Measurements from ENCODE around the gene TBX10.
"Not testable (repeated sequence)": the region's sequence is repeated elsewhere in the genome, so short reads cannot be mapped to it uniquely, and the experiment has no call there.

TBX10 gene

DNA sequence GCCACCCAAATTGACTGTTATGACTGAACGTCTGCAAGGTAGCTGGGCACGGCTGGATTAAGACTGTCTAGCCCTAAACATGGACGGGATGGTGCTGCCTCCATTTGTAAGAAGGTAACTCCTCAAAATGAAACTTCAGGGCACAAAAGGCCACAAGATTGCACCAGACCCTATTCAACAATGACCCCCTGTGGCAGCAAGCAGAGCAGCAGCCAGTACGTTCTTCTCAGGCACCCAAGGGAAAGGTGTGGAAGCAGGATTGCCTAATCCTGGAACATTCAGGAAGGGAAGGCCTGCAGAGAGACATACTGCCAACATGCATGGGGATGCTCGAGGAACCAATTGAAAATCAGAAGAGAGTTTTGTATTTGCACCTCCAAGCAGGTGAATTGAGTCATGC lies 4.5 kb upstream of the TBX10 start:
- Histone ChIP-seq H3K4me1 (ENCODE audit: insufficient read depth, low read length) (no peaks in the 10 kb centered on the region), H3K9ac (ENCODE audit: low read depth, low read length) (no peak overlapping the region), H3K36me3 (ENCODE audit: insufficient read depth, low read length) (no peaks in the 10 kb centered on the region), H3K9me3 (ENCODE audit: control insufficient read depth, insufficient read depth, low read length) (no peaks in the 10 kb centered on the region)

DNA sequence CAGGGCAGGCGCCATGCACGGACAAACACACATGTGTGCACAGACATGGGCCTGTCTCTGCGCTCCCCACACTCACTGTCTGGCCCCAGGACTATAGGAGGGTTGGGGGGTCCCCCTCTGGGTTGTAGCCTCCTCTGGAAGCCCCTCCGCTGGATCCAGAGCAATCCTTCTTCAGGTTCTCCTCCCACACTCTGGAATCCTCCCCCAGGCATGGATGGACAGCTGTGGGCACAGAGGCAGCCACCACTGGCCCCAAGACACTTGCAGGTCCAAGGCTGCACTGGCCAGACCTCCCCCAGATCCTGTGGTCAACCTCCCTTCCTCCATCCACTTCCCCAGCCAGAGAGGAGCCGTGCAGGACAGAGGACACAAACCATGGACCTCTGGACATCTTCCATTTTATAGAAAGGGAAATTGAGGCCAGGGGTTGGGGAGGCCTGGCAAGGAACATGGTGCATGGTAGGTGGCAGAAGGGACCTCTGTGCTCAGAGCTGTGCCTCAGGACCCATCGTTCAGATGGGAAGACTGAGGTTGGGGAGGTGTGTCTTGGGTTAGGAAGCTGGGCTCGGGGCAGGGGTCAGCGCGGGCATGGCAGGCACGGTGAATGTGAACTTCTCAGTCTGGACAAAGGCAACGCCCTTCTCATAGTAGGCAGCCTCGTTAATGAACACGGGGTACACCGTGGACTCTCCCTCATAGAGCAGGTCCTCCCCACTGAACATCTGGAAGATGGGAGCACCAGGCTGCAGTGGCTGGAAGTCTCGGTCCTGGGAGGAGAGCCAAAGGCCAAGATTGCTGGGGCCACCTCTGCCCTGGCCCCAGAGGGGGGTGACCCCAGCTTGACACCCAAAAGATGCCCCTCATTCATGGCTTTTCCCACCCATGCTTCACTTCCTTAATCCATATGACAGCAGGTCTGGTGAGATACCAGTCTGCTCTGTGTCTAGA lies 2.9 kb upstream of the TBX10 start:
- Histone ChIP-seq H3K4me1 (ENCODE audit: insufficient read depth, low read length) (no peaks in the 10 kb centered on the region), H3K36me3 (ENCODE audit: insufficient read depth, low read length) (no peaks in the 10 kb centered on the region), H3K9me3 (ENCODE audit: control insufficient read depth, insufficient read depth, low read length) (no peaks in the 10 kb centered on the region), H3K9ac (ENCODE audit: low read depth, low read length) (no peak overlapping the region)

DNA sequence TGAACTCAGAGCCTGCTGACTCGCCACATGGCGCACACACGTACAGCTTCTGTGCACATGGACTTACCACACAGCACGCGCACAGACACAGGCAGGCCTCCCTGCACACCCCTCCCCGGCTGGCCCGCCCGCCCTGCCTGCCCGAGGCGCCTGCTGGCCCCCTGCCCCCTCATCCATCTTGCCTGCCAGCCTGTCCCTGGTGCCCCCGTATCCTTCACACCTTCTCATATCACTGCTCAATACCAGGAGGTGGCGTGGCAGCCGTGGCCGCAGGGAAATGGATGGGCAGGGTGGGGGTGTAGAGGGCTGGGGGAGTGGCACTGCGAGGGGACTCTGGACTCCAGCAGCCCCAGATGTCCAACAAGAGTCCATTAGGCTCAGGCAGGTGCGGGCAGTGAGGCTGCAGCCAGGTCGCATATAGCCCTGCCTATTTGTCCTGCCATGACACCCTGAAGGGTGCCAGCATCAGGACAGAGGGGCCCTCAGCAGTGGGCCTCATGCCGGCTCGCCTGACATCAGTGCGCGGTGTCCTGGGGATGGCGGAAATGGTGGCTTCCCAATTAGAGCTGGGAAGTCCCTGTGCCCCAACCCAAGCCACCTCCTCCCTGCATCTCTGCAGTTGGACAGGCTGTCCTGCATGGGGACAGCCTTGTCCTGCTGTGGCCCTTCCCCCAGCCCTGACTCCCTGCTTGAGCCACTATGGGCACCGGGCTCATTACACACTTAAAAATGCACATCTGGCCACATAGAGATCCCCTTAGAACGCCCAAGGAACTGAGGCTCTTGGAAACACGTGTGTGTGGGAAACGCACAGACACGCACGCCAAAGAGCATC lies 2.0 kb upstream of the TBX10 start:
- Histone ChIP-seq H3K4me1 (ENCODE audit: insufficient read depth, low read length) (no peaks in the 10 kb centered on the region), H3K9ac (ENCODE audit: low read depth, low read length) (no peak overlapping the region), H3K36me3 (ENCODE audit: insufficient read depth, low read length) (no peaks in the 10 kb centered on the region), H3K9me3 (ENCODE audit: control insufficient read depth, insufficient read depth, low read length) (no peaks in the 10 kb centered on the region)

DNA sequence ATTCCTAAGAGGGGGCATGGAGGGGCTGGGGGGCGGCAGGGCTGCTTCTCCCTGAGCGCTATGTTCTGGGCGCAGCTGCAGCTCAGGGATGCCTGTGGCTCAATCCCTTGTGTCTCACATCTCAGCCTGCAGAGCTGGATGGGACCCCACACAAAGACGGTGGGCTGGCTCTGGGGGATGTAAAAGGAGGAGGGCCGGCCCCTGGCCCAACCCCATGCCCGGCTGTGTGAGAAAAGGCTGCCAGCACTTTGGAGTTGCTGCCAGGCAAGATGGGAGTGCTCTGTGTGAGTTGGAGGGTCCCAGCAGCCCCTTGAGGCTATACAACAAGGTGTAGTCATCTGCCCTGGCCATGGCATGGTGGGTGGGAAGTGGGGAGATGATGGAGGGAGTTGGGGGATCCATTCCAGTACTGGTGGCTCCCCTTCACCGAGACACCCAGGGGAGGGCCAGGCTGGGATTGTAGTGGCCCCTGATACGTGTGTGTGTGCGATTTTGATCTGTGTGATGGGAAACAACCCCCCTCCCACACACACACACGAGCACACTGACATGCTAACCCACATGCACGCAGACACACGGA lies 1.3 kb upstream of the TBX10 start:
- Histone ChIP-seq H3K4me1 (ENCODE audit: insufficient read depth, low read length) (no peaks in the 10 kb centered on the region), H3K9ac (ENCODE audit: low read depth, low read length) (no peak overlapping the region), H3K36me3 (ENCODE audit: insufficient read depth, low read length) (no peaks in the 10 kb centered on the region), H3K9me3 (ENCODE audit: control insufficient read depth, insufficient read depth, low read length) (no peaks in the 10 kb centered on the region)

DNA sequence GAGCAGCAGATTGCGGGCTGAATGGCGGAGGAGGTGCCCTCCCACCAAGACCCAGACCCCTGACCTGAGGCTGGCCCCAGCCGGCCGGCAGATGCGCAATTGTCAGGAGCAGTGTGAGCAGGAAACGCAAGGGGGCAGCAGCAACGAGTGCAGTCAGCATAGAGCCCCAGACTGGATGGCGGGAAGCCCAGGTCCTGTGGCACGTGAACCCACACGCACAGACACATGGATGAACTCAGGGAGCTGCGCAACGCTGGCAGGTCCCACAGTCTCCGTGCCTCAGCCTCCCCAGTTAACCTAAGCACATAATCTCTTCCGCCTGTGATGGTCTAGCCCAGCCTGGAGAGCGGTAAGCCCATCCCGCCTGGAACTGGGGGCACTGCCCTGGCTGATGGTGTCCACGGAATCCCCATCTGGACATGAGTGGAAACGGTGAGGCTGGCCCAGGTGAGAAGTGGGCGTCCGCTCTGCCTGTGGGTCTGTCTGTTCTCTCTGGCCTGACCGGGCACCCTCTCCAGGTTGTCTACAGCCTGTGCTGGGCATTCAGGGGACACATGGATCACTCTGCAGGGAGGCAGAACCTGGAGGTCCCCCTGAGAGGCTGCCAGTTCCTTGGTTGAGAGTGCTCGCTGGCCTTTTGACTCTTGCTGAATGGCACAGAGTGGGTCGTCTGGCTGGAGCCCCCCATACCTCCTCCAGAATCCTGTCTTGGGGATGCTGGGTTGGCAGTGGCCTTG lies 626 bp upstream of the TBX10 start:
- H3K9ac ChIP-seq (ENCODE audit: low read depth, low read length), result no peak overlapping the region
- no peaks in the 10 kb centered on the region for H3K36me3 ChIP-seq (ENCODE audit: insufficient read depth, low read length)
- H3K9me3 ChIP-seq (ENCODE audit: control insufficient read depth, insufficient read depth, low read length), result no peaks in the 10 kb centered on the region
- no peaks in the 10 kb centered on the region for H3K4me1 ChIP-seq (ENCODE audit: insufficient read depth, low read length)

DNA sequence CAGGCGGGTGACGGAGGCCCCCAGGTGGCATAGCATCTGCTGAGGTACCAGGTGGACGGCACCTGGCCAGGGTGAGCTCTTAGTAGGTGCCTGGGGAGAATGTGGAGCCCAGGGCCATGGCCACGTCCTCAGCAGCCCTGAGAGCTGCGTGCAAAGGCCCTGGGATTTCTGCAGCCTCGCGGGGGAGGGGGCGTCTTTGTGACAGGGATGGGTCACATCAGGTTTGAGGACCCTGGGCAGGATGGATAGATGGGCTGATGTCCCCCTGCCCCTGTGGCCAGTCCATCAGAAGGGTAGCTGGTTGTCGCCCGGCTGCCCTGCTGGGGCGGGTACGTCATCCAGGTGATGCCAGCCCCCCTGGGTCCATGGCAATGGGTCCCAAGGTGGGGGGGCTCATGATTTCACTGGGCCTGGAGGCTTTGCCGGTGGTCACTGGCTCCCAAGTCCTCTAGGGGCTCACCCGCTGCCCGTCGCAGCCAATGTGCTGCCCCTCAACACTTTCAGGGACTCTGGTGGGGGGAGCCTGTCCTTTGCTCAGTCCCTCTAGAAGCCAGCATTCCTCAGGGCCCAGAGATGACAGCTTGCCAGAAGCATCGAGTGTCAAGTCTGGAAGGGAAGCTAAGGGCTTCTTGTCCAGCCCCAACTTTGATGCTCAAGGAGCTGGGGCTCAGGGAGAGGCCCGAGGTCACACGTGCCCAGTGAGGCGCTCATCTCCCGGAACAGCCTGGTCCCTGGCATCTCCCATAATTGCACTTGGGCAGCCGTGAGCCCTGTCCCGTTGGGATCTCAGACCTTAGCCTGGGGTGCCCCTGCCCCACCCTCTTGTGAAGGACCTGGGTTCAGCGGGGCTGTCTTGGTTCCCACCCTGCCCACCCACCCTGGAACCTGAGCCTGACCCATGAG lies 777 bp downstream of the TBX10 start:
- no peaks in the 10 kb centered on the region for H3K9me3 ChIP-seq (ENCODE audit: control insufficient read depth, insufficient read depth, low read length)
- H3K9ac ChIP-seq (ENCODE audit: low read depth, low read length), result no peak overlapping the region
- no peaks in the 10 kb centered on the region for H3K36me3 ChIP-seq (ENCODE audit: insufficient read depth, low read length)
- H3K4me1 ChIP-seq (ENCODE audit: insufficient read depth, low read length), result no peaks in the 10 kb centered on the region

DNA sequence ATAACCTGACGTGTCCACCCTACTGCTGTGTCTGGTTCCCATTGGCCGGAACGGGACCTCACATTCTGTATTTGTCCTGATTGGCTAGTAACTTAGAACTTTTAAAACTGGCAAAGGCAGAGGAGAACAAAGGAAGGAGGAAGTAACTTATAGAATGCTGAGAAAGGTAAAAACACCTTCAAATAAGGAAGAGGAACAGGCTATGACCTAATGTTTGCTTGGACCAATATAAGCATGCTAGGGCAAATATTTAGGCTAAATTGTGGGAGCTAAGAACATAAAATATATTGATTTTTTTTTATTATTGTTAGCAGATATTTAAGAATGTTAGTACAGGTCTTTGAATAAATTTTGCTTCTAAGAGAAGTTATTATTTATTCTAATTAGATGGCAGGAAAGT lies 2.1 kb downstream of the TBX10 start:
- not testable (repeated sequence) for H3K9me3 ChIP-seq (ENCODE audit: control insufficient read depth, insufficient read depth, low read length); H3K9ac ChIP-seq (ENCODE audit: low read depth, low read length); H3K4me1 ChIP-seq (ENCODE audit: insufficient read depth, low read length); H3K36me3 ChIP-seq (ENCODE audit: insufficient read depth, low read length)

DNA sequence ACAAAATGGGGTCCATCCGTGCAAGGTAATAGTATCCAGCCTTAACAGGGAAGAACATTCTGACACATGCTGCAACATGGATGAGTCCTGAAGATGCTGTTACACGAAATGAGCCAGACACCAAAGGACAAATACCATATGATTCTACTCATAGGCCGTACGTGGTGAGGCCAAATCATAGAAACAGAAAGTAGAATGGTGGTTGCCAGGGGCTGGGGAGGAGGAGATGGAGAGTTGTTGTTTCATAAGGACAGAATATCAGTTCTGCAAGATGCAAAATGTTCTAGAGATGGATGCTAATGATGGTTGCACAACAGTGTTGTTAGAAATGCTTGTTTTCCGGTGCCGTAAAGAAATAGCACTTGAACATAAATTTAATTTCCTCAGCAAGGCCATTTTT lies 2.6 kb downstream of the TBX10 start:
- no peaks in the 10 kb centered on the region for H3K9me3 ChIP-seq (ENCODE audit: control insufficient read depth, insufficient read depth, low read length)
- no peaks in the 10 kb centered on the region for H3K36me3 ChIP-seq (ENCODE audit: insufficient read depth, low read length)
- no peaks in the 10 kb centered on the region for H3K4me1 ChIP-seq (ENCODE audit: insufficient read depth, low read length)
- no peak overlapping the region for H3K9ac ChIP-seq (ENCODE audit: low read depth, low read length)

DNA sequence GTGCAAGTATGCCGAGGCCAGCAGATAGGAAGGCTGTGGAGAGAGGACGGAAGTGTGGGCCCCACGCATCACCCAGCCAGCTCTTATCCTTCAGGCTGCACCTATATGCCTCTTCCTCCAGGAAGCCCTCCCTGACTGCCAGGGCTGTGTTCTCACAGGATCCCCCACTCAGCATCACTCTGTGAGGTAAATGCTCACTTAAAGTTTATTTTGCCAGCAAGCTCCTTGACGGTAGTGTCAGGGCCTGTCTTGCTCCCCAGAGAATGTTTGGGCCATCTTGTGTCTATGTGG lies 4.4 kb downstream of the TBX10 start:
- no peaks in the 10 kb centered on the region for H3K36me3 ChIP-seq (ENCODE audit: insufficient read depth, low read length)
- H3K9me3 ChIP-seq (ENCODE audit: control insufficient read depth, insufficient read depth, low read length), result no peaks in the 10 kb centered on the region
- H3K4me1 ChIP-seq (ENCODE audit: insufficient read depth, low read length), result peaks cover 5% of the 10 kb centered on the region; the same call in 1 of the 2 replicates
- no peak overlapping the region for H3K9ac ChIP-seq (ENCODE audit: low read depth, low read length)

DNA sequence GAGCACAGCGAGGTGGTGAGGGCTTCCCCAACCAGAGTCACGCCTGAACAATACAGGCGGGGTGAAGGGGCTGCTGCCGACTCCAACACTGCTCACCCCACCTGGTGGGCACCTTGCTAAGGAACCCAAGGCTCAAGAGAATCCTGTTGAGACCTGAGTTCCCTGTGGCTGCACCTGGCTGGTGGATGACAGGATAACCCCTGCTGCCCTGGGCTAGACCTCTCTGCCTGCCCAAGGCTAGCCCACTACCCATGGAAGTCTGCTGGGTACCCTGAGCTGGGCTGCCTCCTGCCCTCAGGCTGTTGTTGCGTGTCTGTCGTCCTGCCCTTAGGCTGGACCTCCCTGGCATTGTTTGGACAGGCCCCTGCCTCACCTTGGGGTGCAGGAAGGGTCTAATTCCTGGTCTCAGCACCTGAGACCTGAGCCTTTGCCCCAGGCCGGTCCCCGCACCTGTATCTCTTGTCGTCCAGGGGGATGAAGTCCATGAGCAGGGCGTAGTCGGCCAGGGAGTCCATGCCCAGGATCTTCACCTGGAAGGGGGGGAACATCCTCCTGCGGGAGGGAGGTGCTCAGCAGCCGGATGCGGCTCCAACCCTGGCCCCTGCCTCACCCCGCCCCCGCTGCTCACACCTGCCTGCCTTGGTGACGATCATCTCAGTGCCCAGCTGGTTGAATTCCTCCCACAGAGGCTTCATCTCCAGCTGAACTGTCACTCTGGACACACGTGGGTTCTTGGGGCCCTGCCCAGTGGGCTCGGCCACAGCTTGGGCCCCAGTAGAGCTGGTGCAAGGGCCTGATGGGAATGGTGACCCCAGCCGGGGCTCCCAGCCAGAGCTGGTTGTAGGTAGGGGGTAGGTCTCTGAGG lies 5.0 kb downstream of the TBX10 start:
- H3K9me3 ChIP-seq (ENCODE audit: control insufficient read depth, insufficient read depth, low read length), result no peaks in the 10 kb centered on the region
- peaks cover 5% of the 10 kb centered on the region; the same call in 1 of the 2 replicates for H3K4me1 ChIP-seq (ENCODE audit: insufficient read depth, low read length)
- H3K36me3 ChIP-seq (ENCODE audit: insufficient read depth, low read length), result no peaks in the 10 kb centered on the region
- H3K9ac ChIP-seq (ENCODE audit: low read depth, low read length), result no peak overlapping the region

DNA sequence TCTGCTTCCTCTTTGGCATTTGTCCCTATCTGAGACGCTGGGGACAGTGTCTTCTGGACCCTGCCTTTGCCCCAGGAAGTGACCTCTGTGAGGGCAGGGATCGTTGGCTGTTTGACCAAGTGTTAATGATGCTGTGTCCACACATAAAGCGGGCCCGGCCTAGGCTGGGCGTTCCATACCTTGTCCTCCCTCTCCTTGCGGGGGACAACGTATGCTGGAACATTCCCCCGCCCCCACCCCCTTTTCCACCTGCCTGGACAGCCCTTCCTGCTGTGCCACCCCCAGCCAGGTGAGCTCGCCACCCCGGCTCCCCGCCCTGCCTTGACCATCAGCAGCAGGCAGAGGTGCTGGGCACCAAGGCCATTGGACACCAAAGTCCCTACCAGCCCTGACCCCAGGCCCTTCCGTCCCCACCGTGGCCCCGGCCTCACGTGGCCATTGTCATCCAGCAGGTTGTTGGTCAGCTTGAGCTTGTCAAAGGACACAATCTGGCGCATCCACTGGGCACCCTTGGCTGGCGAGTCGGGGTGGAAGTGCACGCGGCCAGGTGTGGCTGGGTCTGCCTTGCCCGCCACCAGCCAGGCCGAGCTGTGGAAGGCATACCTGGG lies 5.7 kb downstream of the TBX10 start:
- Histone ChIP-seq H3K9me3 (ENCODE audit: control insufficient read depth, insufficient read depth, low read length) (no peaks in the 10 kb centered on the region), H3K36me3 (ENCODE audit: insufficient read depth, low read length) (no peaks in the 10 kb centered on the region), H3K9ac (ENCODE audit: low read depth, low read length) (no peak overlapping the region), H3K4me1 (ENCODE audit: insufficient read depth, low read length) (peaks cover 5% of the 10 kb centered on the region; the same call in 1 of the 2 replicates)

DNA sequence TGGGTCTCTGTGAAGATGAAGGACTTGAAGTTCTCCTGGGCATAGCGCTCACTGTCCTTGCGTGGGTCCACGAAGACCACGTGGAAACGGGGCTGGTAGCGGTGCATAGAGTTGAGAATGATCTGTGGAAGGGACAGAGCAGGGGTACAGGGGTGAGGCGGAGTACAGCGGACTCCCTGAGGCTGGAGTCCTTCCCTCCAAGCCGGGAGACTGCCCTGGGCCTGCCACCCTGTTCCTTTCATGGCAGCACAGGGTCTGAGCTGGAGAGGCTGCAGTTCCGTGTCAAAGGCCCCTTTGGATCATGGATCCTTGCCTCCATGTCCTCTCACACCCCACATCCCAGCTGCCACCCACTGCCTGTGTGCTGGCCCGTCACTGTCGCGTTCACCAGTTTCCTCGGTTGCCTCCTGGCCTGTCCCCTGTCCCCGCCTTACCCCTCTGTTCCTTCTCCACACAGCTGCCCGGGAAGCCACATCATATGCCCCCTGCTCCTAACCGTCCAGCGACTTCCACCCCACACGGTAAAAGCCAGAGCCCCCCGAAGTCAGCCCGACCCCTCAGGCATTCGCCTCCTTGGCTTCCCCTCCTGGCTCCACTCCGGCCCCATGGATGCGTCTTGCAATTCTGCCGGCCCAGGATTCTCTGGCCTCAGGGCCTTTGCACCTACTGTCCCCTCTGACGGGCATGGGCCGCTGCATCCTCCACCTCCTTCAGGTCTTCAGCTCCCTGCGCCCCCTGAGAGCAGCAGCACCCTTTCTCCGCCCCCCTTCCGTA lies 6.4 kb downstream of the TBX10 start:
- Histone ChIP-seq H3K9ac (ENCODE audit: low read depth, low read length) (no peak overlapping the region), H3K36me3 (ENCODE audit: insufficient read depth, low read length) (no peaks in the 10 kb centered on the region)

More for the DNA sequence above, 6.4 kb downstream of the TBX10 start:
- Histone ChIP-seq H3K4me1 (ENCODE audit: insufficient read depth, low read length) (peaks cover 5% of the 10 kb centered on the region; the same call in 1 of the 2 replicates), H3K9me3 (ENCODE audit: control insufficient read depth, insufficient read depth, low read length) (no peaks in the 10 kb centered on the region)
